Natural killer cell (primary cell): ENCODE measurements around the gene RNF145. TPM values are rescaled to one million over a fixed set of nuclear protein-coding genes. Genes with fewer than 3 reads are reported as not detected.

Source experiments
- ATAC-seq, 3 donors: fragments of 150-1000 bp in 2 of 3; fragments of 200-7000 bp in 1 of 3; cut with Tn5 transposase; 1 replicate in 1 of 3; 2 replicates in 2 of 3; pipeline ENCODE4 v1.10.0; 2021; ENCODE audit warnings: mild to moderate bottlenecking in 2 of 3, moderate library complexity in 2 of 3
- DNase-seq, 2 donors: peaks; one replicate each; pipeline versions ENCODE4 v3.0.0 to v3.0.0-alpha.2; 2013 to 2021; ENCODE audit warnings: mixed read lengths in 1 of 2
- H3K27ac ChIP-seq: one replicate; pipeline ENCODE4 v1.5.1; 2013; ENCODE audit warnings: mild to moderate bottlenecking, low read length
- H3K27me3 ChIP-seq: one replicate; pipeline ENCODE4 v1.6.1; 2013; ENCODE audit warnings: low read length; ENCODE audit not compliant: control insufficient read depth, insufficient read depth
- H3K36me3 ChIP-seq: one replicate; pipeline ENCODE4 v1.6.1; 2013; ENCODE audit warnings: low read length; ENCODE audit not compliant: control insufficient read depth, insufficient read depth
- H3K4me1 ChIP-seq: one replicate; pipeline ENCODE4 v1.6.1; 2013; ENCODE audit warnings: low read length; ENCODE audit not compliant: control insufficient read depth, insufficient read depth
- H3K4me3 ChIP-seq: one replicate; pipeline ENCODE4 v1.5.1; 2013; ENCODE audit warnings: low read length
- H3K9me3 ChIP-seq: one replicate; pipeline ENCODE4 v1.6.1; 2013; ENCODE audit warnings: low read length; ENCODE audit not compliant: control insufficient read depth, insufficient read depth
- H3K27ac Mint-ChIP-seq, 2 donors: one replicate each; pipeline ENCODE4 v1.8.0; 2022; ENCODE audit warnings: mild to moderate bottlenecking in 2 of 2, mixed read lengths in 2 of 2, moderate library complexity in 1 of 2
- H3K27me3 Mint-ChIP-seq, 2 donors: one replicate each; pipeline ENCODE4 v1.8.0; 2022; ENCODE audit warnings: low read depth in 2 of 2, mixed read lengths in 2 of 2
- H3K36me3 Mint-ChIP-seq: one replicate; pipeline ENCODE4 v1.8.0; 2022; ENCODE audit warnings: mixed read lengths
- H3K4me1 Mint-ChIP-seq, 2 donors: one replicate each; pipeline ENCODE4 v1.8.0; 2022; ENCODE audit warnings: mixed read lengths in 2 of 2
- H3K4me3 Mint-ChIP-seq: one replicate; pipeline ENCODE4 v1.8.0; 2022; ENCODE audit warnings: mild to moderate bottlenecking, moderate library complexity, mixed read lengths
- H3K9me3 Mint-ChIP-seq, 2 donors: one replicate each; pipeline ENCODE4 v1.8.0; 2022; ENCODE audit warnings: mixed read lengths in 2 of 2
- CTCF ChIP-seq: fragments of 200-600 bp; IDR thresholded peaks from one replicate; pipeline ENCODE4 v1.8.0; 2022; ENCODE audit warnings: antibody characterized with exemption
- WGBS: methylation state at CpG from one replicate; pipeline ENCODE4 v1.1.7; 2013; ENCODE audit warnings: missing lambda C conversion rate; ENCODE audit not compliant: insufficient coverage; 5-methylcytosine and 5-hydroxymethylcytosine counted together
- intact Hi-C: fragments of 100-400 bp; cut with micrococcal nuclease; formaldehyde crosslinking; loops from one replicate; pipeline ENCODE4 v1.14.2; 2022
- total RNA-seq, 4 donors: library from RNA; stranded (reverse); fragments of 120-200 nt in 1 of 4; gene quantifications; one replicate each; pipeline versions ENCODE4 v1.2.3 to v1.2.4, GENCODE V29; 2013 to 2022

RNF145 gene
- total RNA-seq, 3 donors from 2014 or later (not counting 1 experiment from before 2014, with no cell fraction given): 29.8 to 40.4 (median 38.4) TPM

GRCh38 chr5:159227452-159227851, 18.1 kb upstream of the RNF145 start:
- no peak overlapping the region for H3K27ac ChIP-seq
- DNase-seq: no peak
- no peaks in the 10 kb centered on the region for H3K9me3 ChIP-seq
- intact Hi-C loops: no loop called here
- H3K27me3 ChIP-seq: no peaks in the 10 kb centered on the region
- Mint-ChIP-seq H3K27ac (no peak overlapping the region), H3K9me3 (no peaks in the 10 kb centered on the region), H3K4me1 (no peaks in the 10 kb centered on the region), H3K4me3 (no peak overlapping the region), H3K36me3 (no peaks in the 10 kb centered on the region), H3K27me3 (peaks cover 9 to 23% of the 10 kb centered on the region in 2 donors)
- no peak overlapping the region for H3K4me3 ChIP-seq
- ATAC-seq: no peak
- H3K4me1 ChIP-seq: no peaks in the 10 kb centered on the region
- TF ChIP-seq CTCF: no peak
- 97% methylated on average over 3 of the region's 3 CpGs for WGBS
- no peaks in the 10 kb centered on the region for H3K36me3 ChIP-seq

DNA sequence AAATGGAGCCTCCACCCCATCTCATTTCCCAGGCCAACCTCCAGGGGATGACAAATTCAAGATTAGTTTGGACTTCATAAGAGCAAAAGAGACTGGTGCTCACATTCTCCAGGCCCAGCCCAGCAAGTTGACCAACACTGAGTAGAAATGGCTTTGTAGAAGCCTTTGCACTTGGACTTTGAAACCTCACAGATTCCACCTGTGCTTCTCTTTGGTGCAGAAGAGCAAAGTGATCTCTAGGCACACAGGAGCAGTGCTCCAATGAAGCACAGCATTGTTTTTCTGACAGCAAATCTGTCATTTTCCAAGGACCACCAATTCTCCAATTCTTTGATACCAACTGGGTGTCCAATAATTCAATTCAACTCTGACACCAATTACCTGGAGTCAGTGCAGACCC, 17.1 kb upstream of the RNF145 start:
- intact Hi-C loops: no loop called here
- Histone ChIP-seq H3K9me3 (no peaks in the 10 kb centered on the region), H3K4me3 (no peak overlapping the region), H3K27ac (no peak overlapping the region), H3K4me1 (no peaks in the 10 kb centered on the region), H3K27me3 (no peaks in the 10 kb centered on the region), H3K36me3 (no peaks in the 10 kb centered on the region)
- H3K27me3 Mint-ChIP-seq: peaks cover under 1 to 20% of the 10 kb centered on the region in 2 donors
- H3K9me3 Mint-ChIP-seq: no peaks in the 10 kb centered on the region
- no peak for TF ChIP-seq CTCF
- no peak overlapping the region for H3K27ac Mint-ChIP-seq
- DNase-seq (no peak), ATAC-seq (no peak)
- H3K36me3 Mint-ChIP-seq: no peaks in the 10 kb centered on the region
- no peaks in the 10 kb centered on the region for H3K4me1 Mint-ChIP-seq
- H3K4me3 Mint-ChIP-seq: no peak overlapping the region

DNA sequence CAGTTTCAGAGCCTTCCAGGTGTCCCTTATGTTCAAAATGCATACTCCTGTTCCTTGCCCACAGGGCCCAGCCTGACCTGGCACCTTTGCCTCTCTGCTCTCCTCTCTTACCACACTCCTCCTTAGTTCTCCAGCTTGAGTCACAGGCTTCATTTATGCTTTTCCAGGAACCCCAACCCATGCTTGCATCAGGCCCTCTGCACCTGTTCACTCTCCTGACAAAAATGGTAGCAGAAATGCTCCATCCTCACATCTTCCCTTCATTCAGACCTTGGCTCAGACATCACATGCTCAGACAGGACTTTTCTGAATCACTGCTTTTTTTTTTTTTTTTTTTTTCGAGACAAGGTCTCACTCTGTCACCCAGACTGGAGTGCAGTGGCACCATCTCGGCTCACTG, 15.1 kb upstream of the RNF145 start:
- 93% methylated on average over 1 of the region's 2 CpGs for WGBS
- Histone ChIP-seq H3K9me3 (no peaks in the 10 kb centered on the region), H3K4me1 (peaks cover 3% of the 10 kb centered on the region), H3K27ac (no peak overlapping the region), H3K4me3 (no peak overlapping the region), H3K36me3 (no peaks in the 10 kb centered on the region), H3K27me3 (no peaks in the 10 kb centered on the region)
- H3K27ac Mint-ChIP-seq: no peak overlapping the region
- no peak for TF ChIP-seq CTCF
- no peaks in the 10 kb centered on the region for H3K36me3 Mint-ChIP-seq
- no peak for ATAC-seq
- intact Hi-C loops: no loop called here
- no peak overlapping the region for H3K4me3 Mint-ChIP-seq
- H3K27me3 Mint-ChIP-seq: peaks cover 0 to 18% of the 10 kb centered on the region in 2 donors
- DNase-seq: no peak
- no peaks in the 10 kb centered on the region for H3K9me3 Mint-ChIP-seq
- peaks cover 7 to 8% of the 10 kb centered on the region in 2 donors for H3K4me1 Mint-ChIP-seq

GRCh38 chr5:159223469-159223868, 14.1 kb upstream of the RNF145 start:
- no peak for ATAC-seq
- Histone ChIP-seq H3K4me3 (no peak overlapping the region), H3K9me3 (no peaks in the 10 kb centered on the region), H3K27ac (no peak overlapping the region), H3K36me3 (no peaks in the 10 kb centered on the region), H3K27me3 (no peaks in the 10 kb centered on the region), H3K4me1 (peaks cover 3% of the 10 kb centered on the region)
- 100% methylated on average over 2 of the region's 3 CpGs for WGBS
- no peak for TF ChIP-seq CTCF
- Mint-ChIP-seq H3K27me3 (peaks cover 0 to 18% of the 10 kb centered on the region in 2 donors), H3K4me3 (no peak overlapping the region), H3K9me3 (no peaks in the 10 kb centered on the region), H3K36me3 (no peaks in the 10 kb centered on the region), H3K27ac (no peak overlapping the region), H3K4me1 (peaks cover 7 to 8% of the 10 kb centered on the region in 2 donors)
- DNase-seq: no peak
- intact Hi-C loops: no loop called here
